Colonic mucosa (tissue), 4 donors: ENCODE results near the gene NRP2. TPM values are rescaled to one million over a fixed set of nuclear protein-coding genes. Genes with fewer than 3 reads are reported as not detected.

Source experiments
- DNase-seq: peaks from one replicate; pipeline ENCODE4 v3.0.0-alpha.2; 2020
- H3K27ac ChIP-seq: fragments of 200-600 bp; one replicate; pipeline ENCODE4 v1.8.0; 2021
- H3K27me3 ChIP-seq: fragments of 200-600 bp; one replicate; pipeline ENCODE4 v1.8.0; 2021
- H3K36me3 ChIP-seq: fragments of 200-600 bp; one replicate; pipeline ENCODE4 v1.8.0; 2021
- H3K4me1 ChIP-seq: fragments of 200-600 bp; one replicate; pipeline ENCODE4 v1.8.0; 2021; ENCODE audit warnings: mild to moderate bottlenecking
- H3K4me3 ChIP-seq: fragments of 200-600 bp; one replicate; pipeline ENCODE4 v1.8.0; 2021
- H3K9ac ChIP-seq, 2 donors: one replicate each; pipeline ENCODE4 v1.7.0; 2013; ENCODE audit warnings: control low read depth in 2 of 2, low read depth in 2 of 2, low read length in 2 of 2
- H3K9me3 ChIP-seq: fragments of 200-600 bp; one replicate; pipeline ENCODE4 v1.8.0; 2021
- CTCF ChIP-seq: fragments of 200-600 bp; IDR thresholded peaks from one replicate; pipeline ENCODE4 v1.8.0; 2022; ENCODE audit warnings: antibody characterized with exemption, mild to moderate bottlenecking
- intact Hi-C: fragments of 100-400 bp; cut with DNase I; formaldehyde crosslinking; loops from one replicate; pipeline ENCODE4 v1.14.1; 2022
- total RNA-seq, 2 donors: library from RNA; stranded (reverse); fragmentation: NEBNext Ultra II Directional in 1 of 2; extraction: Animal tissue kit (Norgen Biotek cat#: 25700) in 1 of 2; gene quantifications; one replicate each; pipeline ENCODE4 v1.2.1, GENCODE V29; 2021
- donor health status: healthy.
- donor health status: DM: no; HTN: no; CAD: no.
- donor health status: DM: no; HTN: no; CAD: no.

NRP2 gene
- total RNA-seq, 2 donors from 2014 or later = 5.4 to 25.2 TPM

GRCh38 chr2:205717175-205717846 is 35.0 kb downstream of the NRP2 start:
- DNase-seq = no peak
- Histone ChIP-seq H3K9me3 (no peaks in the 10 kb centered on the region), H3K9ac (no peak overlapping the region), H3K4me1 (no peaks in the 10 kb centered on the region), H3K27me3 (no peaks in the 10 kb centered on the region), H3K4me3 (no peak overlapping the region), H3K27ac (no peak overlapping the region), H3K36me3 (no peaks in the 10 kb centered on the region)
- intact Hi-C loops = no loop called here
- no peak for TF ChIP-seq CTCF

GRCh38 chr2:205717999-205718398 is 35.7 kb downstream of the NRP2 start:
- DNase-seq = no peak
- no peak overlapping the region for H3K4me3 ChIP-seq
- intact Hi-C loops = no loop called here
- no peak overlapping the region for H3K9ac ChIP-seq
- no peaks in the 10 kb centered on the region for H3K27me3 ChIP-seq
- no peaks in the 10 kb centered on the region for H3K36me3 ChIP-seq
- H3K9me3 ChIP-seq = no peaks in the 10 kb centered on the region
- H3K27ac ChIP-seq = no peak overlapping the region
- no peak for TF ChIP-seq CTCF
- H3K4me1 ChIP-seq = no peaks in the 10 kb centered on the region

- intact Hi-C loops = no loop called here
- no peak for DNase-seq
- H3K4me3 ChIP-seq = no peak overlapping the region
- H3K27me3 ChIP-seq = no peaks in the 10 kb centered on the region
- TF ChIP-seq CTCF = no peak
- H3K4me1 ChIP-seq = no peaks in the 10 kb centered on the region
- H3K9ac ChIP-seq = no peak overlapping the region
- H3K27ac ChIP-seq = no peak overlapping the region
- H3K36me3 ChIP-seq = no peaks in the 10 kb centered on the region
- H3K9me3 ChIP-seq = no peaks in the 10 kb centered on the region
Observed at GRCh38 chr2:205719847-205720246, 37.5 kb downstream of the NRP2 start.

GRCh38 chr2:205720451-205720902 is 38.2 kb downstream of the NRP2 start:
- Histone ChIP-seq H3K4me3 (no peak overlapping the region), H3K27ac (no peak overlapping the region), H3K27me3 (no peaks in the 10 kb centered on the region), H3K36me3 (no peaks in the 10 kb centered on the region), H3K4me1 (no peaks in the 10 kb centered on the region), H3K9ac (no peak overlapping the region), H3K9me3 (no peaks in the 10 kb centered on the region)
- no peak for DNase-seq
- no peak for TF ChIP-seq CTCF
- intact Hi-C loops = no loop called here

GRCh38 chr2:205721057-205721449 is 38.8 kb downstream of the NRP2 start:
- no peaks in the 10 kb centered on the region for H3K9me3 ChIP-seq
- intact Hi-C loops = no loop called here
- TF ChIP-seq CTCF = no peak
- no peak overlapping the region for H3K9ac ChIP-seq
- H3K4me1 ChIP-seq = no peaks in the 10 kb centered on the region
- no peak overlapping the region for H3K4me3 ChIP-seq
- H3K27me3 ChIP-seq = no peaks in the 10 kb centered on the region
- no peaks in the 10 kb centered on the region for H3K36me3 ChIP-seq
- DNase-seq = no peak
- H3K27ac ChIP-seq = no peak overlapping the region
